ENCODE results near the gene RABGAP1.
A peak's percentile ranks its signal among the peaks of the same experiment; 100 is the strongest.
"Not testable (repeated sequence)": the region's sequence is repeated elsewhere in the genome, so short reads cannot be mapped to it uniquely, and the experiment has no call there.

RABGAP1 gene

GRCh38 chr9:122940749-122941581 lies at the start of gene RABGAP1:
RABGAP1 (plus strand) TSS chr9:122941020; CDS start chr9:122957060, 16,040 bp downstream.
- peak; percentile 99 for DNase-seq

- DNase-seq, result no peak
Observed at GRCh38 chr9:122897969-122898368, 42.9 kb upstream of the RABGAP1 start.

- no peak for DNase-seq
Observed at GRCh38 chr9:122900791-122901190, 40.0 kb upstream of the RABGAP1 start.

GRCh38 chr9:122904466-122904822 lies 36.4 kb upstream of the RABGAP1 start:
- peak; percentile 19 for DNase-seq

- peak; percentile 92 for DNase-seq
Observed at GRCh38 chr9:122904823-122905710, 35.8 kb upstream of the RABGAP1 start, which contains the start of gene RC3H2. RC3H2 (minus strand) TSS chr9:122905359; CDS start chr9:122897509, 7,850 bp downstream.

GRCh38 chr9:122906122-122906521 lies 34.7 kb upstream of the RABGAP1 start:
- DNase-seq, result not testable (repeated sequence)

GRCh38 chr9:122912671-122912963 lies 28.2 kb upstream of the RABGAP1 start:
- DNase-seq, result no peak

- peak; percentile 66 for DNase-seq
Observed at GRCh38 chr9:122912964-122913673, 27.7 kb upstream of the RABGAP1 start, which contains the start of gene ZBTB6. ZBTB6 (minus strand) TSS chr9:122913323; CDS start chr9:122912072, 1,251 bp downstream.

- no peak for DNase-seq
Observed at GRCh38 chr9:122918310-122918709, 22.5 kb upstream of the RABGAP1 start.

GRCh38 chr9:122922713-122923112 lies 18.1 kb upstream of the RABGAP1 start:
- no peak for DNase-seq

- no peak for DNase-seq
Observed at GRCh38 chr9:122923947-122924346, 16.9 kb upstream of the RABGAP1 start.

GRCh38 chr9:122929796-122930354 lies 10.9 kb upstream of the RABGAP1 start:
- no peak for DNase-seq

- DNase-seq, result no peak
Observed at GRCh38 chr9:122930541-122931225, 10.1 kb upstream of the RABGAP1 start.

- peak; percentile 90 for DNase-seq
Observed at GRCh38 chr9:122931226-122932121, 9.3 kb upstream of the RABGAP1 start, which contains the start of gene ZBTB26. ZBTB26 (minus strand) TSS chr9:122931512; CDS start chr9:122919934, 11,578 bp downstream.

- DNase-seq, result no peak
Observed at GRCh38 chr9:122936464-122936863, 4.4 kb upstream of the RABGAP1 start.

- no peak for DNase-seq
Observed at GRCh38 chr9:122936883-122937282, 3.9 kb upstream of the RABGAP1 start.

GRCh38 chr9:122939601-122940000 lies 1.2 kb upstream of the RABGAP1 start:
- DNase-seq, result no peak

- no peak for DNase-seq
Observed at GRCh38 chr9:122940454-122940748, 419 bp upstream of the RABGAP1 start.

GRCh38 chr9:122941582-122942234 lies 888 bp downstream of the RABGAP1 start:
- no peak for DNase-seq

Data from stimulated activated CD4-positive, alpha-beta T cell treated with anti-CD3 and anti-CD28 coated beads, Interleukin-4, amount 100 ng/mL, for 1 hour (primary cell).